ENCODE results near the gene DAB1. TPM values are rescaled to one million over a fixed set of nuclear protein-coding genes. Genes with fewer than 3 reads are reported as not detected.

The DAB1 gene
- under 0.01 and 0.63 TPM in 2 replicates for total RNA-seq

GRCh38 chr1:57423656-57424211 lies at the start of gene DAB1:
TSS of gene DAB1 (minus strand) at chr1:57424060. CDS start at chr1:57291030, 133,030 bp downstream.

GRCh38 chr1:56965916-56966697 lies 457.8 kb downstream of the DAB1 start, which contains the start of gene C8B:
TSS of gene C8B (minus strand) at chr1:56966015. CDS start at chr1:56965948, 67 bp downstream.

Data from mesangial cell (primary cell).